Limb (tissue), 2 donors: ENCODE measurements around the gene CCNYL1.
A peak's percentile ranks its signal among the peaks of the same experiment; 100 is the strongest.
"Not testable (repeated sequence)": the region's sequence is repeated elsewhere in the genome, so short reads cannot be mapped to it uniquely, and the experiment has no call there.

Experiments
- DNase-seq, 2 donors: peaks; one replicate each; pipeline ENCODE4 v3.0.0-alpha.2; 2016; ENCODE audit errors: extremely low spot score in 2 of 2

The CCNYL1 gene

DNA sequence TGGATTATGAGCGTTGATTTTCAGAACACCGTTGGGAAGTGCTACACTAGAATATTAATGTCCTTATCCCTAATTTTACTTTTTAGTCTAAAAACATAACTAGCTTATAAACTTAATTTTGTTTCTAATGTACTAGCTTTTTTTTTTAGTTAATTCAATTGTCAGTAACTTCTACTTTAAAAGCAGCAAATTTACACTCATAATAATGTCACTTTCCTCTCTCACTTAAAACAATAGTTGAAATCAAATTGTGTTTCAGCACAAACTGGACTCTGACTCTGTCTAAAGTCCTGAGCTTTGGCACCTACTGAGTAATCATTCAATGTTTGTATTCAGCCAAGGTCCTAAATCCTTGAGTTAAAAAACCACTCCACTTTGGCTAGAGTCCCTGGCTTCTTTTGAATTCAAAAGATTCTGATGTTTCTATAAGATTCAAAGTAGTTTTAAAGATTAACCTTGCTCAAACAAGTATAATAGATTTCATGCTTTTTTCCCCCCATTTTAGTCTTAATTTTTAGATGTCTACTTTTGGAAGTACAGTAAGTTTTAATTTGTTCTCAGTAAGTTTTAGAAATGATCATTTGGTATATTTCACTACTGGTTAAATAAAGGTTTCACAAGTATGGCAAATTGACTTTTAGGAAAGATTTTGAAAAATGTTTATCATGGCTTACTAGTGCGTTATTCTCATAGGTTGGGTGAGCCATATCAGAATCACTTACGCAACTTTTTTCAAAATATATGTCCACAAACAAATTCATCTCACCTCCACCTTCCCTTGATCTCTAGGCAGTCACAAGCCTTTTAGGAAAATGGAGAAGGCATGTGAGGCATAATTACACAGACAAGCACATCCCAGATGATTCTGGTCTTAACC, 23.4 kb downstream of the CCNYL1 start:
- DNase-seq, result no peak

DNA sequence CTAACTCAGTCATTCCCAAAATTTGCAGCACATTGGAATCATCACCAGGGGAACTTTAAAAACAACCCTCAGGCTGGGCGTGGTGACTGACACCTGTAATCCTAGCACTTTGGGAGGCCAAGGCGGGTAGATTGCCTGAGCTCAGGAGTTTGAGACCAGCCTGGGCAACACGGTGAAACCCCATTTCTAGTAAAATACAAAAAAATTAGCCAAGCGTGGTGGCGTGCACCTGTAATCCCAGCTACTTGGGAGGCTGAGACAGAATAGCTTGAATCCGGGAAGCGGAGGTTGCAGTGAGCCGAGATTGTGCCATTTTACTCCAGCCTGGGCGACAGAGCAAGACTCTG, 24.0 kb downstream of the CCNYL1 start:
- DNase-seq, result not testable (repeated sequence)

DNA sequence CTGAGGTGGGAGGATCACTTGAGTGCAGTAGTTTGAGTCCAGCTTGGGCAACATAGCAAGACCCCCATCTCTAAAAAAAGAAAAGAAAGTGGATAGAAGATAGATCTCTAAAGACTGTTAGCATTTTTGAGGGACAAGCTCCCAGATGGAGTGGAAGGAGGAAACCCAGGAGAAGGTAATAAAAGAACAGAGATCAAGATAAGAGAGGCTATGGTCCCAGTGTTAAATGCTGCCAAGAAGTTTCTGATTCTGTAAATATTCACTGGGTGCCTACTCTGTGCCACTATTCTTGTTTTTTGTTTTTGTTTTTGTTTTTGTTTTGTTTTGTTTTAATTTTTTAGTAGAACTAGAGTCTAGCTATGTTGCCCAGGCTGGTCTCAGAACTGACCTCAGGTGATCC, 32.1 kb downstream of the CCNYL1 start:
- DNase-seq, result no peak

DNA sequence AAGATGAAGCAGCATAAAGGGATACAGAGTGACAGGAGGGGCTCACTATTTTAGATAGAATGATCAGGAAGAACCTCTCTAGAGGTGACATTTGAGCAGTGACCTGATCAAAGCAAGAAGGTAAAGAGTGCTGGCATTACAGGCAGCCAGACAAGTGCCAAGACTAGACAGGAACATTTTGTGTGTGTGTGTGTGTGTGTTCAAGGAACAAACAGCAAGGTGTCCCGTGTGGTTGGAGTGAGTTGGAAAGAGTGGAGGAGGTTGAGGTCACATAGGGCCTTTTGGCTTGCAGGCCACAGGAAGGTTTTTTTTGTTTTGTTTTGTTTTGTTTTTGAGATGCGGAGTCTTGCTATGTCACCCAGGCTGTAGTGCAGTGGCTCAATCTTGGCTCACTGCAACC, 32.6 kb downstream of the CCNYL1 start:
- no peak for DNase-seq

DNA sequence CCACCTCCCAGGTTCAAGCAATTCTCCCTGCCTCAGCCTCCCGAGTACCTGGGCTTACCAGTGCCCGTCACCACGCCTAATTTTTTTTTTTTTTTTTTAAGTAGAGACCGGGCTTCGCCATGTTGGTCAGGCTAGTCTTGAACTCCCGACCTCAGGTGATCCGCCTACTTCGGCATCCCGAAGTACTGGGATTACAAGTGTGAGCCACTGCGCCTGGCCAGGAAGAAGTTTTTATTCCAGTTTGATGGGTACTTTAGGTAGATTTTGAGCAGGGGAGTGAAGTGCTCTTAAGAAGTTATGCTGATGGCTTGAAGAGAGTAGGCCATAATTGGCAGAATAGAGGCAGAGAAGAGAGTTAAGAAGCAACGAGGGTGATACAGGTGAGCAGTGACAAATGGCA, 33.0 kb downstream of the CCNYL1 start:
- DNase-seq, result no peak

DNA sequence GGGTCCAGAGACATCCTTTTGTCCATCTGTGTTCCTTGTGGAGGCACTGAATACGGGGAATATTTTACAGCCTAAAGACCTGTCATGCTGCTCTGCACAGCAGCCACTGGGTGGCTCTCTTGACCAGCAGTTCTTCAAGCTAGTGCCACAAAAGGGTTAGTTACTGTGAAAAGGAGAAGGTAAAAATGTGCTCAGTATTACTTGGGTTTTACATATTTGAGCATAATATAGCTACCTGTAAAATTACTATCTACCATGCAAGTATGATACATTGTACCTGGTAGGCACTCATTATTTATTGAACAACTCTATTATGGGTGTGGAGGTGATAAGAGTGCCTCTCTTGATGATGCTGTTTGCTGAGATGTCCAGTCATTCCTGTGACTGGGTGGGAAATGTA, 34.7 kb downstream of the CCNYL1 start:
- DNase-seq, result peak; percentile 71 to 84

DNA sequence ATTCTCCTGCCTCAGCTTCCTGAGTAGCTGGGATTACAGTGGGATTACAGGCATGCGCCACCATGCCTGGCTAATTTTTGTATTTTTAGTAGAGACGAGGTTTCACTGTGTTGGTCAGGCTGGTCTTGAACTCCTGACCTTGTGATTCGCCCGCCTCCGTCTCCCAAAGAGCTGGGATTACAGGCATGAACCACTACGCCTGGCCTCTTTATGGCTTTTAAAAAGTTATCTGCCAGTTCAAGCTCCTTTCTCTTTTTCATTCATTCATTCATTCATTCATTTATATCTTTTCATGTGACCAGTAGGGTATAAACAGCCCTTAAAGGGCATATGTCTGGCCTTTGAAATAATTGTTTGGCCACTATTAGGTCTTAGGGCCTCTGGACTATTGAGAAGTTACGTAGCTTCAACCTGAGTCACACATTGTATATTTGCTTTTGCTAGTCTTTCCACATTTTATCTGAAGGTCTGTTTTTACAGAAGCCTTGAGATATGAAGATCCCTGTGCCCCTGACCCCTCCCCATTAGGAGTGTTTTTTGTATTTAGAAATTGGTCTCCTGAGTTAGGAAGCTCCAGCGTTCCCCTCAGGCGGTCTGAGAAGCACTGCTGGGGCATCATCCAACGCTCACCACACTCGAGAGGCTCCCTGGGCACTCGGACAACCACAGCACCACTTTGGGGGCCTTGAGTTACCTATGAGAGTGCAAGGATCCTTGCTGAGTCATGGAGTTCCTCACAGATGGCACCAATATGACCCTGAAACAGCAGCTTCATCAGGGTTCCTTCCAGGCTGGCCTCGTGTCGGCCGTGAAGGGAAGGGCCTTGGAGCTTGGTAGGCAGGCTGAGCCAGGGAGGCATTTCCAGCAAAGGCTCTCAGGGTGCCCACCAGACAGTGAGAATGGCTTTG, 36.5 kb downstream of the CCNYL1 start:
- DNase-seq, result no peak

DNA sequence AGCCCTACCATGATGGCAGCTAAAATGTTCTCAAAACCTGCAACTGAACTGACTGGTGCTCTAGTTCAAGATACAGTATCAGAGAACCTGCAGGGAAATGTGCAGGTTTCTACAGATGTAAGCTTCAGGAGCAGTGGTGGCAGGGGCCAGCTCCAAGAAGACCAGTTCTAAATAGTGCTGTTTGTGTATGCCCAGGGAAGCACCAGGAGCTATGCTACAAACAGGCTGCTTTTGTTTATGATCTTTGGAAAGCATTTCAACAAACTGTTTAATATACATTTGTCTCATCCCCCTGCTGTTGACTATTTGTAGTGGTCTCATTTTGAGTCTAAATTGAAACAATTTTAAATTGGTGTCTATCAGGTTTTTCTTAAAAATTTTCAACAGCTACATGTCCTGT, 37.6 kb downstream of the CCNYL1 start:
- no peak for DNase-seq

DNA sequence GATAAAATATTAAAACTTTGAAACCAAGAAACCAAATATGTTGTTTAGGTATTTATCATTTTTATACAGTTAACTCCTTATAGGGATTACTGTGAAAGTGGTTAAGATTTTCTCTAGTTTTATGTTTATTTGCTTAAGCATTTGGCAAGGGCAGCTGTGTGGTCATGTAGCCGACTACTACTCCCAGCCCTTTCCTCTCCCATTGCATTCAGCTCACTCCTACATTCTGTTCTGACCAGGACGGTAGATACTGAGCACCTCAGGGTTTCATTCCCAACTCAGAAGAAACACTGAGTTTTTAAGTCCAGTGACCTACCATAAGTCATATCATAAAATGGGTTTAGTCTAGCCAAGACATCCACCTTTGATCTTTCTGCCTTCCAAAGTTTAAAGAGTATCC, 38.4 kb downstream of the CCNYL1 start:
- DNase-seq, result no peak

DNA sequence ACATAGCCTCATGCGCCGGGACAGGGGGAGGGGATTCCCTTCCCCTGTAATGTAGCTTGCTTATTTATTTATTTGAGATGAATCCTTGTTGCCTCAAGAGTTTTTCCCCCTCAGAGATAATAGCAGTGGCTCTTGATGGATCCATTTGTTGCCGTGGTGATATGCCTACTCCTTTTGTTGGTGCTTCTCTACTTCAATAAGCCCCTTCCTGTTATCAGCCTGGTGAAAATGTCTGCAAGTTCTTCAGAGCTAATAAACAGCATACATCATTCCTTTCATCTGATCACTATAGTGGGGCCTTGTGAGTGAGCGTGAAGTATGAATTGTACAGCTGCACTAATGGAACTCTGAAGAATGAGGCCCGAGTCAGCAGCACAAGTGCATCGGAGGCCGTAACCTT, 38.9 kb downstream of the CCNYL1 start:
- DNase-seq, result no peak

DNA sequence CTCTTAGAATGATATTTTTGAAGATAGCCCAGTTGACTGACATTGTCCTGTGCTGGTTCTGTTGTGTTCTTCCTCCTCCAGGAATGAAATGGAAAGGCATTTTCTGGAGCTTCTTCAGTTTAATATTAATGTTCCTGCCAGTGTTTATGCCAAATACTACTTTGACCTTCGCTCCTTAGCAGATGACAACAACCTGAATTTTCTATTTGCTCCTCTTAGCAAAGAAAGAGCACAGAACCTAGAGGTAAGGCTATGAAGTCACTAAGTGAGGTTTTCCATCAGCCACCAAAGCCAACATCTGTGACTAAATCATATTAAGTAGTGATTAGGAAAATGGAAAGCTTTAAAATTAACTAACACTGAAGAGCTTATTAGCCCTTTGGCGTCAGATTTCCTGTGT, 39.4 kb downstream of the CCNYL1 start:
- no peak for DNase-seq

DNA sequence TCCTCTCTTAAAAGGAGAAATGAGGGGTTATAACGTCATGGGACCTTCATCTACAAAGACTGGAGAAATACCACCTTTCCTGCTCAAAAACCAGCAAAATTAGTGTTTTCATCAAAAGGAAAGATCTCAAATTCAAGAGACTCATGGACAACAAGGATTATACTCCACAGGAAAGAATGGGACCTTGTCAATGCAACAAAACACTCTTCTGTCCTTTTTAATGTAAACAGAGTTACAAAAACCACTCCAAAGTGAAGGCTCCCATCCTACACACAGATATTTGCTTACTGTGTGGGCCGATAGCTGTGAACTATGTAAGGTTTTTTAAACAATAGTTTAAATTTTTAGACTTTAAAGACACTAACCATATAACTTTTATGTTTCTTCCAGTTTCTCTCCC, 42.2 kb downstream of the CCNYL1 start:
- DNase-seq, result not testable (repeated sequence)

DNA sequence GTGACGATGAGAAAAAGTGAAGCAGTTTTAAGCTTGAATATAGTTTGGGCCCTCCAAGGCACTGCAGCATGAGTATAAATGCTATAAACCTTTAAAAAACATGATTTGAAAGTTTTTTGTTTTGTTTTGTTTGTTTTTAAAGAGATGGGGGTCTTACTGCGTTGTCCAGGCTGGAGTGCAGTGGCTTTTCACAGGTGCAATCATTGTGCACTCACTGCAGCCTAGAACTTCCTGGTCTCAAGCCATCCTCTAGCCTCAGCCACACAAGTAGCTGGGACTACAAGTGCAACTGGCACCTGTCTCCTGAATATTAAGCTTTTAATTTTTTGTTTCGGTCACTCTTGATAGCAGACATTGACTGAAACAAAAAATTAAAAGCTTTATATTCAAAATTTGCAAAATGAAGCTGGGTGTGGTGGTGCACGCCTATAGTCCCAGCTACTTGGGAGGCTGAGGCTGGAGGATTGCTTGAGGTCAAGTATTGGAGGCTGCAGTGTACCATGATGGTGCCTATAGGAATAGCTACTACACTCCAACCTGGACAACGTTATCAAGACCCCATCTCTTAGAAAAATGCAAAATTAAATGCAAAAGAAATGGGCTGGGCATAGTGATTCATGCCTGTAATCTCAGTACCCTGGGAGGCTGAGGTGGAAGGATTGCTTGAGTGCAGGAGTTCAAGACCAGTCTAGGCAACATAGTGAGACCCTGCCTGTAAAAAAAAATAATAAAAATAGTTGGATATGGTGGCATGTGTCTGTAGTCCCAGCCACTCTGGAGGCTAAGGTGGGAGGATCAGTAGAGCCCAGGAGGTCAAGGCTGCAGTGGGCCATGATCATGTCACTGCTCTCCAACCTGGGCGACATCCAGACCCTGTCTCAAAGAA, 43.3 kb downstream of the CCNYL1 start:
- no peak for DNase-seq

DNA sequence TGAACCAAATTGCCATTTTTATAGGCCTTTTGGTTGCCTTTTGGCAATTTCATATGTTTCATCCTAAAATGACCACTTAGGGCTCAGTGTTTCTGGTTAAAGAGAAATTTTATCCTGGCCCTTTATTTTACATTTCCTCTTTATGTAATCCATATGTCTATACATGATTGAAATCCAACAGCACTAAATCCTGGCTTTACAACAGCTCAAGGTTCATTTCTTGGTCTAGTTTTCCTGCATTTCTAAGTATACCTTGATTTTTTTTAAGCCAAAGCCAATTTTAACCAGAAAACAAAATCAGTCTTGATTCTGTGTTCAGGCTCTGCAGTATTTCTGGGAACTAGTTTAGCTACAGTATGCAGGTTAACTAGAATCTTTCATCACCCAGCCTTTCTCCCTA, 46.6 kb downstream of the CCNYL1 start:
- DNase-seq, result no peak

DNA sequence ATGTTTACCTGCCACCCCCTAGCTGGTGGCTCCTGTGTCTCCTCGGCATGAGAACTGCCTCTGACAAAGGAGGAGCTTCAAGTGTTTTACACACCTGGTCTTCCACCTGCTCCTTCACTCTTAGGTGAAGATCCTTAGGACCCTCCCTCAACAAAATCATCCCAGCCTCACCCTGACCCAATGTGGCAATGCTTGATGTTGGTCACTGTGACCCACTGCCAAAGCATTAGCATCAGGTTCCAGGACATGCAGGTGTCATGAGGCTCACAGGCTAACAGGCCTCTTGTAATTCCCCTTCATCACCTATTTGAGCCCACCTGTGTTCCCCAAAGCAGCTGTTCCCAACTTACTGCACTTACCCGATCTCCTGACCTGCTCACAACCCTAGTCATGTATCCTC, 48.5 kb downstream of the CCNYL1 start:
- no peak for DNase-seq

DNA sequence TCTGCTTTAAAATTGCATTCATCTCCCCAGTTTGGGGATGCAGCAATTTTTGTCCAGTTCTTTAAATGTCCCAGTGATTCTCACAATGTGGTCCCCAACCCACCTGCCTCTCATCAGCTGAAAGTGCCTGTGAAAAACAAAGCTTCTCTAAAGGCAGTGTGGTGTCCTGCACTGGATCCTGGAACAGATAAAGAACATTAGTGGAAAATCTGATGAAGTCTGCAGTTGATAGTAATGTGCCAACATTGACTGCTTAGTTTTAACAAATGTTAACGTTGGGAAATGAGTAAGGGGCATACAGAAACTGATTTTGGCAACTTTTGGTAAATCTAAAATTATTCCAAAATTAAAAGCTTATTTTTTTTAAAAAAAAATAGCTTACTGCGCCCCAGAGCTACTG, 49.0 kb downstream of the CCNYL1 start:
- no peak for DNase-seq

DNA sequence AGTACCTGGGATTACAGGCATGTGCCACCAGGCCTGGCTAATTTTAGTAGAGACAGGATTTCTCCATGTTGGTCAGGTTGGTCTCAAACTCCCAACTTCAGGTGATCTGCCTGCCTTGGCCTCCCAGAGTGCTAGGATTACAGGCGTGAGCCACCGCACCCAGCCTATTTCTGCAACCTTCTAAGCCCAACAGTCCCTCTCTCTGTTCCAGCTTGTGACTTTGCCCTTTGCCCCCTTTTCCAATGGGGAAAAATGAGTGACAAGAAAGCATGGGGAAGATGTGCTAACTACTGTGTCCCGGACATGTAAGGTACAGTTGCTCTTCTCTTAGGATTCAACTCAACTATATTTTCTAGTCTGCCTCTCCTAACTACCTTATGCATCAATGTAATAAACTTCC, 50.0 kb downstream of the CCNYL1 start:
- DNase-seq, result not testable (repeated sequence)

DNA sequence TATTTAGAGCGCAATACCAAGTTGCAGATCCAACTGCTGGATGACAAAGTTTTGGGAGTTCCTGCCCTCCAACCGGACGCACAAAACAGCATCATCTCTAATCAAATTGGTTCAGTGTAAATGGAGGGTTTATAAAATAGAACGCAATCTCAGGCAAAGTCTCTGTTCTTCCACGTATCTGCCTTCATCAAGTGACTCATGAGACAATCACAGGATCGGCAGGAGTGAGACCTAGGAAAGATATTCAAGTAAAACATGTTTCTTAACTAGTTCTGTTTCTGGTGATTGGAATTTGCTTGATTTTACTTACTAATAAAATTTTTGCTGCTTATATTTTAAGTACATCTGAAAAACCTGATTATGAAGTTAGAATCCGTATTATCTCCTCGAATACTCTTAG, 50.7 kb downstream of the CCNYL1 start:
- DNase-seq, result no peak

DNA sequence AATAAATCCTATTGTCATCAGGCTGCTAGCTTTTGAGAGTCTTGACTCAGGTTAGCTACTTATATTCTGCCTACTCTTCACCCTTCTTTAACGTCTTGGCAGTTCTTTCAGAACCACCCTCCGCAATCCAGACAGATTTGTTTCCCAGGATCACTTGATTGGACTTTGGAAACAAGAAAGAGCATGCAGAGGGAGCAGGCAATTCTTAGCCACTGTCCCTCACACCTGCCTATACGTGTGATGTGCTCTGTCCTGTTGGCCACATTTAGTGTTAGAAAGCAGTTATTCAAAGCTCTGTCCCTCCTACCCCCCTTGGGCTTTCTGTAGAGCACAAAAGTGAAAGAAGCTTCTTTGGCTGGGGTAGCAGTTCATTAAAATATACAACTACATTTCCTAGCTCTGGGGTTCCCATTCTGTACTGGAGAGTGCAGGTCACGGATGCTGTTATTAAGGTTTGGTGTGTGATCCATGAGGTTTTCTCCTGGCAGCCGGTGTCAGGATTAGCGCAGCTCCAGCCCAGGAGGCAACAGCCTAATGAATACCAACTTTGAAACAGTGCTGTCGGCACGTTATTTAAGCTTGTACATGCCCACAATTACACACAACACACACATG, 52.0 kb downstream of the CCNYL1 start:
- DNase-seq, result no peak

DNA sequence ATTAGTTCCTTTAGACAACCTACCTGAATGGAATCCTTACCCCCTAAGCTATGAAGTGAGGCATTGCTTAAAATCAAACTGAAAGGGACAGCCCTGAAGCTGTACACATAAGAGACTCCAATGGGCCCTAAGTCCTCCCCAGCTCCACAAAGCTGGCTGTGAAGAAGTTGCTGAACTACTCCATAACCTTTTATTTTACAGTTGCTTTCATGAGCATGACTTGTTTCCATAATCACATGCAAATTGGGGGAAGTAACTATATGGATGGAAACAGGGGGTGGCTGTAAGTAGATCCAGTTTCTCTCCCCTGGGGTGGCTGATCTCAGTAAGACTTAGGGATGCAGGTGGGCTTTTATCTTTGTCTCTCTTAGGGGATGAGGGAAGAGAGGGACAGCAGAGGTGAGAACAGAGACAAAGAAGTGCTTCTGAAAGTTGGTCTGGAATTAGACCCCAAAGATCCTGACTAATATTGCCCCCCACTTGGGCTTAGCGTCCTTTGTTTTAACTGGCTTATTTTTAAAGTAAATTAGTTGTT, 52.7 kb downstream of the CCNYL1 start:
- no peak for DNase-seq

DNA sequence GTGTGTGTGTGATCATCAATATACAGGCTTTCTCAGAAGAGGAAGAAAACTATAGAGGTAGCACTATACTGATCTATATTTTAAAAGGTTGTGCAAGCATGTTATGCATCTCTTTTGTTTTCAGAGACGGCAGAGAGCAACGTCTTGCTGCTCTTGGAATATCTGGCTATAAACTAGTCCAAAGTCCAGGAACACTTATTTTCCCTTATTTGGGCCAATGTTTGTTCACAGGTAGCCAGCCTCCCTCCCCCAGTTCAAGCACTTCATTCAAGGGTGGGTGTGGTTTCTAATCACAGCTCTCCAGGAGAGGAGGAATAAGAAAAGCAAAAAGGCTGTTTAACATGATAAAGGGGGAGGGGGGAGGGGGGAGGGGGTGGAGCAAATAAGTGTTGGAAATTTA, 54.1 kb downstream of the CCNYL1 start:
- DNase-seq, result no peak
